Muscle of leg (tissue), 11 donors: Measurements from ENCODE around the gene WAS. TPM values are rescaled to one million over a fixed set of nuclear protein-coding genes. Genes with fewer than 3 reads are reported as not detected.
A peak's percentile ranks its signal among the peaks of the same experiment; 100 is the strongest.

ENCODE experiments used
- DNase-seq: peaks from one replicate; pipeline ENCODE4 v3.0.0; 2013
- H3K27ac ChIP-seq: one replicate; pipeline ENCODE4 v1.5.1; 2013; ENCODE audit warnings: mild to moderate bottlenecking, low read length, control low read depth
- H3K27me3 ChIP-seq: one replicate; pipeline ENCODE4 v1.6.1; 2013; ENCODE audit warnings: low read length; ENCODE audit not compliant: control insufficient read depth, insufficient read depth
- H3K36me3 ChIP-seq: one replicate; pipeline ENCODE4 v1.6.1; 2013; ENCODE audit warnings: low read length; ENCODE audit not compliant: control insufficient read depth, insufficient read depth
- H3K4me1 ChIP-seq: one replicate; pipeline ENCODE4 v1.6.1; 2013; ENCODE audit warnings: low read length; ENCODE audit not compliant: control insufficient read depth, insufficient read depth
- H3K4me3 ChIP-seq: one replicate; pipeline ENCODE4 v1.5.1; 2013; ENCODE audit warnings: low read length, control low read depth
- H3K9me3 ChIP-seq: replicated peaks from 2 replicates; pipeline ENCODE4 v1.6.1; 2013; ENCODE audit warnings: low read depth, low read length; ENCODE audit not compliant: control insufficient read depth
- WGBS: methylation state at CpG from one replicate; pipeline ENCODE4 v1.1.5; 2013; ENCODE audit warnings: missing lambda C conversion rate; ENCODE audit not compliant: insufficient coverage; 5-methylcytosine and 5-hydroxymethylcytosine counted together
- polyA plus RNA-seq, 8 donors: library from polyadenylated mRNA; unstranded; fragments of 120-200 nt; gene quantifications; one replicate each; pipeline versions ENCODE4 v1.2.1 to v1.2.3, GENCODE V29; 2013; ENCODE audit warnings: inconsistent platforms in 1 of 8, low replicate concordance in 1 of 8; ENCODE audit not compliant: insufficient read length in 8 of 8, insufficient read depth in 1 of 8
- total RNA-seq: library from RNA; stranded (reverse); fragments of 120-200 nt; gene quantifications from one replicate; pipeline ENCODE4 v1.2.4, GENCODE V29; 2013

The WAS gene
- total and polyA plus RNA-seq, 9 donors = 2.1 to 5.9 (median 4.1) TPM

- Histone ChIP-seq H3K27me3 (peaks cover 6% of the 10 kb centered on the region), H3K4me1 (peaks cover 19% of the 10 kb centered on the region), H3K36me3 (peaks cover 20% of the 10 kb centered on the region), H3K9me3 (no peaks in the 10 kb centered on the region), H3K27ac (peak within 1 kb of the TSS; percentile 79), H3K4me3 (peak within 1 kb of the TSS; percentile 53)
- DNase-seq = peak; percentile 96
- WGBS = 39% methylated on average over 66 of the region's 66 CpGs
These were observed 12.8 kb downstream of the WAS start, which contains the start of gene SUV39H1 for GRCh38 chrX:48696301-48696908. Gene SUV39H1 (plus strand): TSS chrX:48696734. CDS start chrX:48696785, 51 bp downstream.

DNA sequence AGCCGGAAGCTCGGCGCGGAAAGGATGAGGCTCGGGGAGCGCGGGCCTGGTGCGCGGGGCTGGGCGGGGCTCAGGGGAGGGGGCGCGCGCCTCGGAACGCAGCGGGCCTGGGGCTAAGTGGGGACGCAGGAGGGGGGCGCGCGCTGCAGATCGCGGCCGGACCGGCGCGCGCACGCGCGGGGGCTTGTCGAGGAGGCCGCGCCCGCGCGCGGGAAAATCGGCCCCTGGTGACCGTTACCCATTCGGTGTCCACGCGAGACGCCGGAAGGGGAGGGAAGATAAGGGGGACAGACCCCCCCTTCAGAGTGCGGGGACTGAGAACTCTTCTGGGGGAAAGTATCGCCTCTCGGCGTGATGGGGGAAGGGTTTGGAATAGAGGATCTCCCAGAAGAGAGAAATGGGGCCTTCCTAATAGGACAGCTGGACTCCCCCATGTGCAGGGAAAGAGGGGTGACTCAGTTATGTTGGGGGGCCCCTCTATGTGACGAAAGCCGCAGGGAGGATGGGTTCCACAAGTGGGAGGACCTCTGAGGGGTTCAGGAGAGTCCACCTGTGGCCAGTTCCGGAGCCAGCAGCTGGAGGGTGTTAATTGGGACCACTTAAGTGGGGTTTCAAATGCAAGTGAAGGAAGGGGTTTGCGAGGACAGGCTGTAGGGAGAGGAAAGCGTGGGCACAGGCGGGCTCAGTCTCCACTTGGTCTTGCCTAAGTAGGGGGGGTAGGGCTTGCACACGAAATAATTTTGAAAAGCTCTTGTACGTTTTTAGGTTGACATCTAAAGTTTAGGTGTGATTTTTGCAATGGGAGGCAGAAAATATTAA is 13.5 kb downstream of the WAS start:
- H3K27me3 ChIP-seq = peaks cover 6% of the 10 kb centered on the region
- H3K4me1 ChIP-seq = peaks cover 19% of the 10 kb centered on the region
- peak overlapping the region; percentile 51 for H3K4me3 ChIP-seq
- peak; percentile 60 for DNase-seq
- WGBS = 29% methylated on average over 52 of the region's 56 CpGs
- peak overlapping the region; percentile 35 for H3K27ac ChIP-seq
- H3K36me3 ChIP-seq = peaks cover 25% of the 10 kb centered on the region
- no peaks in the 10 kb centered on the region for H3K9me3 ChIP-seq

GRCh38 chrX:48698306-48698705 is 14.7 kb downstream of the WAS start:
- WGBS = 89% methylated on average over 4 of the region's 5 CpGs
- H3K27me3 ChIP-seq = peaks cover 6% of the 10 kb centered on the region
- no peak overlapping the region for H3K4me3 ChIP-seq
- no peak overlapping the region for H3K27ac ChIP-seq
- peaks cover 33% of the 10 kb centered on the region for H3K36me3 ChIP-seq
- H3K4me1 ChIP-seq = peaks cover 19% of the 10 kb centered on the region
- no peaks in the 10 kb centered on the region for H3K9me3 ChIP-seq
- DNase-seq = no peak

- WGBS = 93% methylated on average over 23 of the region's 23 CpGs
- DNase-seq = no peak
- H3K27ac ChIP-seq = no peak overlapping the region
- H3K9me3 ChIP-seq = no peaks in the 10 kb centered on the region
- peaks cover 2% of the 10 kb centered on the region for H3K27me3 ChIP-seq
- H3K36me3 ChIP-seq = peaks cover 33% of the 10 kb centered on the region
- H3K4me1 ChIP-seq = peaks cover 14% of the 10 kb centered on the region
- no peak overlapping the region for H3K4me3 ChIP-seq
These were observed 16.6 kb downstream of the WAS start for GRCh38 chrX:48700246-48700645.

- DNase-seq = no peak
- Histone ChIP-seq H3K9me3 (no peaks in the 10 kb centered on the region), H3K27me3 (peaks cover 2% of the 10 kb centered on the region), H3K27ac (no peak overlapping the region), H3K36me3 (peaks cover 33% of the 10 kb centered on the region), H3K4me1 (peaks cover 5% of the 10 kb centered on the region), H3K4me3 (no peak overlapping the region)
- no CpG with 5 or more reads among the region's 3 CpGs for WGBS
These were observed 17.5 kb downstream of the WAS start for GRCh38 chrX:48700951-48701653.

DNA sequence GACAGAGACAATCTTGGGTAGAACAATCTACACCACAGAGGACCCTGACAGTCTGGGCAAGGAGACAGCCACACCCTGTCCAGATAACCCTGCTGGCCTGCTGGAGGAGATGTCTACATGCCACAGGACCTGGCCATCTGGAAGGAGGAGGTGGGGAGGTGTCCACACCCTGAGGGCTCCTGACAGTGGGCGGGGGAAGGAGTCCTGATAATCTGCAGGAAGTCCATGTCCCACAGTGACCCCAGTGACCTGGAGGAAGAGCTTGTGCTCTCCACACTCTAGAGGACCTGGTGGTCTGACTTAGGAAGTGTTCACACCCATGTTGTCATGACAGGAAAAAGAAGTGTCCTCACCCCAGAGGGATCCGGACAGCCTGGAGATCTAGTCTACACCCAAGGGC is 18.4 kb downstream of the WAS start:
- 73% methylated on average over 2 of the region's 2 CpGs for WGBS
- DNase-seq = no peak
- no peak overlapping the region for H3K27ac ChIP-seq
- H3K36me3 ChIP-seq = peaks cover 39% of the 10 kb centered on the region
- peaks cover 2% of the 10 kb centered on the region for H3K27me3 ChIP-seq
- no peaks in the 10 kb centered on the region for H3K9me3 ChIP-seq
- H3K4me1 ChIP-seq = peaks cover 4% of the 10 kb centered on the region
- no peak overlapping the region for H3K4me3 ChIP-seq

DNA sequence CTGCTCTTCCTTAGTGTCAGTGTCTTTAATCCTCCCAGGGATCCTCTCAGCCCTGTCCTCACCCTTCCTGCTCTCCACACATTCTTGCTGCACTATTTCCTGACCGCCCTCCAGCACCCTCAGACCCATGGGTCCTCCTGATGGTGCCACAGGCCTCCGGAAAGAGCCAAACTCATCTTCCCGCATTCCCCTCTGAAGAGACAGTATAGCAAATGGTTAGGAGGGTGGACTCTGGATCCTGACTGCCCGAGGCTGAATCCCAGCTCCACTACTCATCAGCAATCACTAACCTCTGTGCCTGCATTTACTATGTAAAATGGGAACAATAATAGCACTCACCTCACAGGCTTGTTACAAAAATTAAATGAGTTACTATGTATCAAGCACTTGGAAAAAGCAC is 19.1 kb downstream of the WAS start:
- no peak overlapping the region for H3K4me3 ChIP-seq
- H3K36me3 ChIP-seq = peaks cover 43% of the 10 kb centered on the region
- no CpG with 5 or more reads among the region's 4 CpGs for WGBS
- H3K27ac ChIP-seq = no peak overlapping the region
- no peak for DNase-seq
- no peaks in the 10 kb centered on the region for H3K4me1 ChIP-seq
- H3K9me3 ChIP-seq = no peaks in the 10 kb centered on the region
- H3K27me3 ChIP-seq = no peaks in the 10 kb centered on the region

DNA sequence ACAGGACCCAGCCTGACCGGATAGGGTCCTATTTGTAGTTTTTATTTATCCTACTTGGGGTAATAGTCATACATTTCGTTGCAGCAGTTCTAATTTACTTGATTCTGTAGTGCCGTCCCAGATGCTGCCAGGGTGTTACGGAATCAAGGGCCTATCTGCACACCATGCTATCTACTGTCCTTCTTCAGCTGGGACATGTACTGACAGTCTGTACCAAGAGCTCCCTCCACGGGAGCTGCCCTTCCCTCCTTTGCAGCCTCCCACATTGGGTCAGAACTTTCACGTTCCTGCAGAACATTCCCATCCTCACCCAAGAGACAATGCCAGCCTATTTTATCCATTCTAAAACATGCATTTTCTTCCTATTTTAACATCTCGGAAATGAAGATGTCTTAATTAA is 19.6 kb downstream of the WAS start:
- no peak overlapping the region for H3K27ac ChIP-seq
- no peak overlapping the region for H3K4me3 ChIP-seq
- WGBS = 87% methylated on average over 4 of the region's 7 CpGs
- no peaks in the 10 kb centered on the region for H3K9me3 ChIP-seq
- H3K4me1 ChIP-seq = no peaks in the 10 kb centered on the region
- DNase-seq = no peak
- peaks cover 43% of the 10 kb centered on the region for H3K36me3 ChIP-seq
- H3K27me3 ChIP-seq = no peaks in the 10 kb centered on the region

- Histone ChIP-seq H3K9me3 (no peaks in the 10 kb centered on the region), H3K4me1 (no peaks in the 10 kb centered on the region), H3K27me3 (no peaks in the 10 kb centered on the region), H3K36me3 (peaks cover 43% of the 10 kb centered on the region), H3K4me3 (no peak overlapping the region), H3K27ac (no peak overlapping the region)
- WGBS = no CpG with 5 or more reads among the region's 4 CpGs
- peak; percentile 54 for DNase-seq
These were observed 20.3 kb downstream of the WAS start for GRCh38 chrX:48703642-48704481.
